DMS 273 (cell line): ENCODE measurements around the gene OXNAD1.
"Not testable (repeated sequence)": the region's sequence is repeated elsewhere in the genome, so short reads cannot be mapped to it uniquely, and the experiment has no call there.

Source experiments
- DNase-seq: peaks from one replicate; lab custom pipeline; 2025; ENCODE audit not compliant: unreplicated experiment; lab: John Stamatoyannopoulos, UW

Gene OXNAD1

GRCh38 chr3:16302082-16302631, 37.1 kb downstream of the OXNAD1 start:
- DNase-seq: no peak

GRCh38 chr3:16303037-16303575, 38.1 kb downstream of the OXNAD1 start:
- DNase-seq: no peak

- no peak for DNase-seq
Observed at GRCh38 chr3:16304061-16305010, 39.3 kb downstream of the OXNAD1 start.

GRCh38 chr3:16305111-16305541, 40.1 kb downstream of the OXNAD1 start:
- DNase-seq: no peak

- no peak for DNase-seq
Observed at GRCh38 chr3:16307832-16308531, 43.0 kb downstream of the OXNAD1 start.

GRCh38 chr3:16308727-16309126, 43.7 kb downstream of the OXNAD1 start:
- no peak for DNase-seq

- DNase-seq: no peak
Observed at GRCh38 chr3:16309558-16309957, 44.5 kb downstream of the OXNAD1 start.

- not testable (repeated sequence) for DNase-seq
Observed at GRCh38 chr3:16310486-16310885, 45.5 kb downstream of the OXNAD1 start.

- no peak for DNase-seq
Observed at GRCh38 chr3:16311960-16312451, 47.0 kb downstream of the OXNAD1 start.

GRCh38 chr3:16313886-16314645, 49.1 kb downstream of the OXNAD1 start:
- no peak for DNase-seq

- no peak for DNase-seq
Observed at GRCh38 chr3:16315623-16316022, 50.6 kb downstream of the OXNAD1 start.

- DNase-seq: no peak
Observed at GRCh38 chr3:16316396-16316795, 51.4 kb downstream of the OXNAD1 start.

GRCh38 chr3:16316847-16317560, 52.0 kb downstream of the OXNAD1 start:
- no peak for DNase-seq

GRCh38 chr3:16317561-16317945, 52.5 kb downstream of the OXNAD1 start:
- DNase-seq: no peak

- DNase-seq: no peak
Observed at GRCh38 chr3:16318176-16318575, 53.2 kb downstream of the OXNAD1 start.

GRCh38 chr3:16319307-16319706, 54.3 kb downstream of the OXNAD1 start:
- DNase-seq: peak; percentile 34

GRCh38 chr3:16319723-16320122, 54.7 kb downstream of the OXNAD1 start:
- no peak for DNase-seq

- DNase-seq: no peak
Observed at GRCh38 chr3:16320711-16321110, 55.7 kb downstream of the OXNAD1 start.

GRCh38 chr3:16322189-16322588, 57.2 kb downstream of the OXNAD1 start:
- DNase-seq: peak; percentile 18

- no peak for DNase-seq
Observed at GRCh38 chr3:16323737-16324136, 58.7 kb downstream of the OXNAD1 start.
